ENCODE data around the gene UVSSA.

DNA sequence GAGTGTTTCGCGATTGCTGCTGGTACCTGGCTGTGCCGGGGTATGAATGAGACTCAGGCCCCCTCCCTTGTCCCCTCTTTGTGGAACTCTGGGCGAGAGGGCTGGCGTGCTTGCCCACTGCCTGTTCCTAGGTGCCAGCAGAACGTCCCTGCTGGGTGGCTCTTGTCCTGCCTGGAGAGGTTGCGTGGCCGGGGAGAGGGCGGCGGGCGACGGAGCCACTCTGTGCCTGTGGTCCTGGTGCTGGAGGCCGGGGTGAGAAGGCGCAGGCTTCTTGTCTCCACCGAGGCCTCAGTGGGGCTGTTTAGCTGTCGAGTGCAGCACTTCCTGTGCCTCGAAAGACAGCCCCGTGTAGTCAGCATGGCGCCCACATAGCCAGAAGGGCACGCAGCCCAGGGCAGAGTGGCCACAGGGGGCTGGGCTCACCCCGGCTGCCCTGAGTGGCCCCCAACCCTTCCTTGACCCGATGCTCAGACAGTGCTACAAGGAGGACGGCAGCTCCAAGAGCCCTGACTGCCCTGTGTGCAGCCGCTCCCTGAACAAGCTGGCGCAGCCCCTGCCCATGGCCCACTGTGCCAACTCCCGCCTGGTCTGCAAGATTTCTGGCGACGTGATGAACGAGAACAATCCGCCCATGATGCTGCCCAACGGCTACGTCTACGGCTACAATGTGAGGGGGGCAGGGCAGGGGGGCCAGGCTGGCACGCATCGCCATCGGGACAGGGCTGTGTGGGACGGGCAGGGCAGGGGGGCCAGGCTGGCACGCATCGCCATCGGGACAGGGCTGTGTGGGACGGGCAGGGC is 8.9 kb upstream of the UVSSA start:
- TF ChIP-seq CTCF (IDR thresholded peaks at IDR 0.05) (no peak), EZH2 (IDR thresholded peaks at IDR 0.05; ENCODE audit: borderline replicate concordance, insufficient read depth, low read depth, low read length, poor library complexity, severe bottlenecking) (no peak)

All from B cell (primary cell).